IMR-90 (cell line): ENCODE results near the gene LRRC3B. TPM values are rescaled to one million over a fixed set of nuclear protein-coding genes. Genes with fewer than 3 reads are reported as not detected.

Experiments used
- ATAC-seq: fragments of 200-7000 bp; cut with Tn5 transposase; 2 replicates; pipeline ENCODE4 v1.9.1; 2020; ENCODE audit warnings: low read depth, mild to moderate bottlenecking, moderate library complexity
- BruUV-seq: library from RNA; stranded (reverse); fragments of 400-500 nt; replicated peaks from 2 replicates; lab custom pipeline; 2021; lab: Mats Ljungman, UMichigan
- CTCF ChIA-PET: fragments of 300-600 bp; formaldehyde crosslinking; extraction: SDS; loops from one replicate; lab custom pipeline; 2021; ENCODE audit warnings: antibody characterized with exemption; lab: Yijun Ruan, JAX
- POLR2A ChIA-PET: fragments of 300-600 bp; sonication (Branson Sonifier 250); formaldehyde crosslinking; loops from one replicate; lab custom pipeline; 2022; ENCODE audit warnings: antibody characterized with exemption; ENCODE audit not compliant: unreplicated experiment; lab: Charles Lee
- DNase-seq: peaks from one replicate; pipeline ENCODE4 v3.0.0; 2013
- H2AFZ ChIP-seq: replicated peaks from 2 replicates; pipeline ENCODE3; 2013; ENCODE audit warnings: low read length, mild to moderate bottlenecking; ENCODE audit not compliant: poor library complexity
- H2AK5ac ChIP-seq: 2 replicates; pipeline ENCODE4 v1.6.1; 2013; ENCODE audit warnings: low read depth, low read length, inconsistent platforms
- H2AK9ac ChIP-seq: replicated peaks from 2 replicates; pipeline ENCODE3; 2013; ENCODE audit warnings: mild to moderate bottlenecking, low read depth, low read length, moderate library complexity; ENCODE audit not compliant: poor library complexity
- H2BK120ac ChIP-seq: 2 replicates; pipeline ENCODE4 v1.6.1; 2013; ENCODE audit warnings: low read depth, low read length, inconsistent platforms
- H2BK15ac ChIP-seq: 3 replicates; pipeline ENCODE4 v1.6.1; 2013; ENCODE audit warnings: low read depth, low read length, inconsistent platforms
- H2BK20ac ChIP-seq: 2 replicates; pipeline ENCODE4 v1.6.1; 2013; ENCODE audit warnings: low read depth, mild to moderate bottlenecking, inconsistent platforms, low read length, moderate library complexity
- H2BK5ac ChIP-seq: 2 replicates; pipeline ENCODE4 v1.6.1; 2013; ENCODE audit warnings: mild to moderate bottlenecking, low read depth, low read length, inconsistent platforms; ENCODE audit not compliant: poor library complexity, severe bottlenecking
- H3K14ac ChIP-seq: replicated peaks from 2 replicates; pipeline ENCODE4 v1.6.1; 2013; ENCODE audit warnings: low read depth, low read length, inconsistent platforms
- H3K18ac ChIP-seq: 2 replicates; pipeline ENCODE4 v1.6.1; 2013; ENCODE audit warnings: low read depth, low read length, control low read depth
- H3K23ac ChIP-seq: 2 replicates; pipeline ENCODE4 v1.6.1; 2013; ENCODE audit warnings: low read depth, low read length, inconsistent platforms
- H3K27ac ChIP-seq: 2 replicates; pipeline ENCODE4 v1.5.1; 2013; ENCODE audit warnings: mild to moderate bottlenecking, control low read depth, low read length; ENCODE audit not compliant: insufficient read depth
- H3K27me3 ChIP-seq: 2 replicates; pipeline ENCODE4 v1.6.1; 2013; ENCODE audit warnings: low read length; ENCODE audit not compliant: control insufficient read depth, insufficient read depth
- H3K36me3 ChIP-seq: 2 replicates; pipeline ENCODE4 v1.6.1; 2013; ENCODE audit warnings: low read length, mixed read lengths; ENCODE audit not compliant: control insufficient read depth, insufficient read depth
- H3K4ac ChIP-seq: 2 replicates; pipeline ENCODE4 v1.6.1; 2013; ENCODE audit warnings: low read depth, low read length, inconsistent platforms
- H3K4me1 ChIP-seq: 2 replicates; pipeline ENCODE4 v1.6.1; 2013; ENCODE audit warnings: low read length, mixed read lengths; ENCODE audit not compliant: control insufficient read depth, insufficient read depth
- H3K4me2 ChIP-seq: 2 replicates; pipeline ENCODE4 v1.6.1; 2013; ENCODE audit warnings: low read depth, mild to moderate bottlenecking, control low read depth, low read length, moderate library complexity
- H3K4me3 ChIP-seq: 2 replicates; pipeline ENCODE4 v1.5.1; 2013; ENCODE audit warnings: low read depth, mild to moderate bottlenecking, control low read depth, low read length, moderate library complexity; ENCODE audit not compliant: insufficient read depth
- H3K56ac ChIP-seq: 2 replicates; pipeline ENCODE4 v1.6.1; 2013; ENCODE audit warnings: low read length, inconsistent platforms; ENCODE audit not compliant: insufficient read depth; ENCODE audit errors: extremely low read depth
- H3K79me1 ChIP-seq, 2 experiments: 2 replicates each; pipeline ENCODE4 v1.6.1; 2013; ENCODE audit warnings: low read length in 2 of 2, inconsistent platforms in 1 of 2, low read depth in 1 of 2
- H3K9ac ChIP-seq: 2 replicates; pipeline ENCODE4 v1.6.1; 2013; ENCODE audit warnings: low read depth, low read length, control low read depth
- H3K9me1 ChIP-seq: 2 replicates; pipeline ENCODE4 v1.6.1; 2013; ENCODE audit warnings: low read length, inconsistent platforms; ENCODE audit not compliant: insufficient read depth
- H3K9me3 ChIP-seq: 2 replicates; pipeline ENCODE4 v1.6.1; 2013; ENCODE audit warnings: low read length; ENCODE audit not compliant: control insufficient read depth, insufficient read depth
- H4K20me1 ChIP-seq: 2 replicates; pipeline ENCODE4 v1.6.1; 2013; ENCODE audit warnings: low read length, inconsistent platforms; ENCODE audit not compliant: insufficient read depth
- H4K5ac ChIP-seq: 2 replicates; pipeline ENCODE4 v1.6.1; 2013; ENCODE audit warnings: mild to moderate bottlenecking, low read depth, low read length, control low read depth
- H4K8ac ChIP-seq, 2 experiments: 2 replicates each; pipeline ENCODE4 v1.6.1; 2013; ENCODE audit warnings: low read depth in 2 of 2, low read length in 2 of 2, control low read depth in 1 of 2, inconsistent platforms in 1 of 2
- H4K91ac ChIP-seq: 2 replicates; pipeline ENCODE4 v1.6.1; 2013; ENCODE audit warnings: low read depth, low read length, inconsistent platforms; ENCODE audit not compliant: insufficient read depth
- BHLHE40 ChIP-seq: fragments of 150-350 bp; IDR thresholded peaks from 2 replicates; pipeline ENCODE4 v1.6.1; 2016; ENCODE audit warnings: mild to moderate bottlenecking, low read depth, low read length
- MAFK ChIP-seq: IDR thresholded peaks from 2 replicates; pipeline ENCODE4 v1.6.1; 2012; ENCODE audit warnings: low read depth, low read length, improper control_type of control experiment
- MXI1 ChIP-seq: IDR thresholded peaks from 2 replicates; pipeline ENCODE4 v1.6.1; 2012; ENCODE audit warnings: low read depth, mild to moderate bottlenecking, low read length, moderate library complexity, borderline replicate concordance
- NFE2L2 ChIP-seq: fragments of 150-350 bp; IDR thresholded peaks from 2 replicates; pipeline ENCODE4 v1.6.1; 2016; ENCODE audit warnings: low read depth, mild to moderate bottlenecking, low read length
- POLR2A ChIP-seq: IDR thresholded peaks from 2 replicates; pipeline ENCODE4 v1.6.1; 2012; ENCODE audit warnings: mild to moderate bottlenecking, low read depth, low read length
- RAD21 ChIP-seq: IDR thresholded peaks from 2 replicates; pipeline ENCODE4 v1.6.1; 2012; ENCODE audit warnings: low read length, improper control_type of control experiment
- RFX5 ChIP-seq: IDR thresholded peaks from 2 replicates; pipeline ENCODE4 v1.8.0; 2012; ENCODE audit warnings: low read depth, mild to moderate bottlenecking, low read length, moderate library complexity
- WGBS, 2 experiments: methylation state at CpG; one replicate each; pipeline versions ENCODE4 v1.1.5 to v1.1.7; 2013; ENCODE audit warnings: missing lambda C conversion rate in 2 of 2; ENCODE audit not compliant: insufficient read length in 1 of 2; ENCODE audit errors: extremely low coverage in 2 of 2; 5-methylcytosine and 5-hydroxymethylcytosine counted together
- dilution Hi-C: fragments of 300-500 bp; cut with HindIII; formaldehyde crosslinking; loops from one replicate; pipeline ENCODE4 v1.14.3; 2018; ENCODE audit warnings: low sequenced_read_pairs; ENCODE audit not compliant: unreplicated experiment
- in situ Hi-C: fragments of 300-500 bp; cut with MboI; formaldehyde crosslinking; loops from 3 replicates; pipeline ENCODE4 v1.14.3; 2019; ENCODE audit warnings: low sequenced_read_pairs, inconsistent platforms, mixed read lengths
- intact Hi-C: fragments of 100-400 bp; cut with micrococcal nuclease; formaldehyde crosslinking; loops from 2 replicates; pipeline ENCODE4 v1.10.0; 2022
- polyA plus RNA-seq, 3 experiments: library from polyadenylated mRNA; depleted of rRNA; stranded (reverse); fragments of >200 nt; gene quantifications; 2 replicates each; pipeline ENCODE4 v1.2.3, GENCODE V29; 2012; ENCODE audit warnings: low replicate concordance in 1 of 3
- total RNA-seq: library from RNA; depleted of rRNA; stranded (reverse); fragments of >200 nt; gene quantifications from 2 replicates; pipeline ENCODE4 v1.2.3, GENCODE V29; 2012
- TF ChIP-seq, protein P1 (sequence below): fragments of 150-350 bp; IDR thresholded peaks from 2 replicates; pipeline ENCODE4 v1.6.1; 2016; ENCODE audit warnings: low read depth, mild to moderate bottlenecking, low read length, moderate library complexity, borderline replicate concordance

The LRRC3B gene
- total and polyA plus RNA-seq, 2 of the 4 experiments (the other 2 are of a cell fraction), result not detected

DNA sequence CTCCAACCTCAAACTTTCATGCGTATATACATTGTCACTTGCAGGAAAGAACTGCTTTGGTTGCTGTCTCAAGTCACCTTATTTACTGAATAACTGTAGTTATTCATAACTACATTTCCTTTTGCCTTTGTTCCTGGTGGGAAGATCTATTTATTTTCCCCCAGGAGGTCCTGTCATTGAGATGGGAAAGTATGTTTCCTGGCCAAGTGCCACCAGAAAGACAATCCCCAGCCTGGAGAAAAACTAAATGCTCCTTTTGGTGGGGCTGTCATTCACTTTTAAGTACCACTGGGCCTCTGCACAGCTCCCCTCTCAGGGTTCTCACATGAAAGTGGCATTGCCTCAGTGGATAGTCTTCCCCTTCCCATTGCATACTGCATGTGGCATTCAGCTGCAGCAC lies 59.8 kb downstream of the LRRC3B start:
- no peak overlapping the region for H2BK120ac ChIP-seq

More for the DNA sequence above, 59.8 kb downstream of the LRRC3B start:
- no peak overlapping the region for H3K18ac ChIP-seq
- no peaks in the 10 kb centered on the region for H3K4me1 ChIP-seq
- H3K36me3 ChIP-seq, result no peaks in the 10 kb centered on the region
- no peak overlapping the region for H3K4me2 ChIP-seq
- H4K8ac ChIP-seq, result no peak overlapping the region
- no peak overlapping the region for H4K5ac ChIP-seq
- no peak overlapping the region for H4K91ac ChIP-seq
- H3K14ac ChIP-seq, result no peak overlapping the region
- in situ Hi-C loops, result no loop called here
- no peaks in the 10 kb centered on the region for H3K79me1 ChIP-seq
- WGBS, 2 experiments, result no CpG with 5 or more reads among the region's 1 CpG
- no TSS peak for BruUV-seq
- DNase-seq (no peak), ATAC-seq (no peak)
- H3K27ac ChIP-seq, result no peak overlapping the region
- no peak overlapping the region for H2AK9ac ChIP-seq
- no peaks in the 10 kb centered on the region for H4K20me1 ChIP-seq
- H3K27me3 ChIP-seq, result no peaks in the 10 kb centered on the region
- H2AK5ac ChIP-seq, result no peak overlapping the region
- dilution Hi-C loops, result no loop called here
- no peak overlapping the region for H3K4me3 ChIP-seq
- ChIA-PET POLR2A (no interaction called here), CTCF (no interaction called here)
- no peak overlapping the region for H2BK5ac ChIP-seq
- no peaks in the 10 kb centered on the region for H3K9me1 ChIP-seq
- no peak overlapping the region for H3K56ac ChIP-seq
- no peak overlapping the region for H2BK20ac ChIP-seq
- no peak overlapping the region for H3K4ac ChIP-seq
- H3K9ac ChIP-seq, result no peak overlapping the region
- intact Hi-C loops, result no loop called here
- H3K9me3 ChIP-seq, result peaks cover 11% of the 10 kb centered on the region
- TF ChIP-seq RAD21 (no peak), RFX5 (no peak), NFE2L2 (no peak), POLR2A (no peak), MXI1 (no peak), BHLHE40 (no peak), MAFK (no peak)
- TF ChIP-seq, protein P1, sequence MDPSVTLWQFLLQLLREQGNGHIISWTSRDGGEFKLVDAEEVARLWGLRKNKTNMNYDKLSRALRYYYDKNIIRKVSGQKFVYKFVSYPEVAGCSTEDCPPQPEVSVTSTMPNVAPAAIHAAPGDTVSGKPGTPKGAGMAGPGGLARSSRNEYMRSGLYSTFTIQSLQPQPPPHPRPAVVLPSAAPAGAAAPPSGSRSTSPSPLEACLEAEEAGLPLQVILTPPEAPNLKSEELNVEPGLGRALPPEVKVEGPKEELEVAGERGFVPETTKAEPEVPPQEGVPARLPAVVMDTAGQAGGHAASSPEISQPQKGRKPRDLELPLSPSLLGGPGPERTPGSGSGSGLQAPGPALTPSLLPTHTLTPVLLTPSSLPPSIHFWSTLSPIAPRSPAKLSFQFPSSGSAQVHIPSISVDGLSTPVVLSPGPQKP, result no peak
- H2BK15ac ChIP-seq, result no peak overlapping the region
- no peak overlapping the region for H2AFZ ChIP-seq
- no peak overlapping the region for H3K23ac ChIP-seq
